Loucy (cell line): ENCODE data around the gene ELF5.

ENCODE experiments used
- EZH2phosphoT487 ChIP-seq: fragments of 200-600 bp; IDR thresholded peaks from 2 replicates; pipeline ENCODE4 v1.6.1; 2018; ENCODE audit warnings: antibody characterized with exemption, mild to moderate bottlenecking, moderate library complexity, borderline replicate concordance
- TF ChIP-seq, protein P1 (sequence below): fragments of 200-600 bp; sonication (generic); conservative IDR thresholded peaks from 2 replicates; pipeline ENCODE4 v1.5.1; 2014; ENCODE audit warnings: mild to moderate bottlenecking, antibody characterized with exemption, low read length

DNA sequence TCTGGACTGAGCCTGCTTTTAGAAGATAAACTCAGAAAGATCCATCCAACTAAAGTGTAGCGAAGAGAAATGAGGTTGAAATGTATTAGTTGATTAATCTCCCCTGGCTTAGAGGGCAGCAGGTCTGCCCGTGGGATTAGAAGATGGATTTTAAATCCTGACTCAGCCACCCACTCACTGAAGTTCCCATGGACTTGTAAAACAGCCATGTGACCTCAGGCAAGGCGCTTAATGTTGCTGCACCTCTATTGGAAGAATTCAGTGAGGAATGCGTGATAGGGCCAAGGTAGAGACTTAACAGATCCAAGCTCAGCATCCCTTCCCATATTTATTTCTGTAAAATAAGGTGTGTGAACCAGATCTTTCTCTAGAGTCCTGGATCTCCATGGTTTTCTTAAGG lies 45.1 kb upstream of the ELF5 start:
- TF ChIP-seq, protein P1, sequence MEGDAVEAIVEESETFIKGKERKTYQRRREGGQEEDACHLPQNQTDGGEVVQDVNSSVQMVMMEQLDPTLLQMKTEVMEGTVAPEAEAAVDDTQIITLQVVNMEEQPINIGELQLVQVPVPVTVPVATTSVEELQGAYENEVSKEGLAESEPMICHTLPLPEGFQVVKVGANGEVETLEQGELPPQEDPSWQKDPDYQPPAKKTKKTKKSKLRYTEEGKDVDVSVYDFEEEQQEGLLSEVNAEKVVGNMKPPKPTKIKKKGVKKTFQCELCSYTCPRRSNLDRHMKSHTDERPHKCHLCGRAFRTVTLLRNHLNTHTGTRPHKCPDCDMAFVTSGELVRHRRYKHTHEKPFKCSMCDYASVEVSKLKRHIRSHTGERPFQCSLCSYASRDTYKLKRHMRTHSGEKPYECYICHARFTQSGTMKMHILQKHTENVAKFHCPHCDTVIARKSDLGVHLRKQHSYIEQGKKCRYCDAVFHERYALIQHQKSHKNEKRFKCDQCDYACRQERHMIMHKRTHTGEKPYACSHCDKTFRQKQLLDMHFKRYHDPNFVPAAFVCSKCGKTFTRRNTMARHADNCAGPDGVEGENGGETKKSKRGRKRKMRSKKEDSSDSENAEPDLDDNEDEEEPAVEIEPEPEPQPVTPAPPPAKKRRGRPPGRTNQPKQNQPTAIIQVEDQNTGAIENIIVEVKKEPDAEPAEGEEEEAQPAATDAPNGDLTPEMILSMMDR: no peak
- no peak for TF ChIP-seq EZH2phosphoT487
